Tibial nerve (tissue), 3 donors: ENCODE data around the gene CFAP251.

Experiments
- POLR2A ChIP-seq, 2 donors: fragments of 450-650 bp; IDR thresholded peaks; one replicate each; pipeline ENCODE4 v1.6.1; 2017; ENCODE audit warnings: antibody characterized with exemption in 2 of 2, mild to moderate bottlenecking in 2 of 2, moderate library complexity in 2 of 2
- TF ChIP-seq, protein P1 (sequence below), 5 experiments: fragments of 200-600 bp in 3 of 5; fragments of 450-650 bp in 2 of 5; sonication (generic) in 3 of 5; IDR thresholded peaks; one replicate each; pipeline ENCODE4 v1.5.1; 2016 to 2019; ENCODE audit warnings: antibody characterized with exemption in 5 of 5, mild to moderate bottlenecking in 3 of 5, moderate library complexity in 2 of 5

DNA sequence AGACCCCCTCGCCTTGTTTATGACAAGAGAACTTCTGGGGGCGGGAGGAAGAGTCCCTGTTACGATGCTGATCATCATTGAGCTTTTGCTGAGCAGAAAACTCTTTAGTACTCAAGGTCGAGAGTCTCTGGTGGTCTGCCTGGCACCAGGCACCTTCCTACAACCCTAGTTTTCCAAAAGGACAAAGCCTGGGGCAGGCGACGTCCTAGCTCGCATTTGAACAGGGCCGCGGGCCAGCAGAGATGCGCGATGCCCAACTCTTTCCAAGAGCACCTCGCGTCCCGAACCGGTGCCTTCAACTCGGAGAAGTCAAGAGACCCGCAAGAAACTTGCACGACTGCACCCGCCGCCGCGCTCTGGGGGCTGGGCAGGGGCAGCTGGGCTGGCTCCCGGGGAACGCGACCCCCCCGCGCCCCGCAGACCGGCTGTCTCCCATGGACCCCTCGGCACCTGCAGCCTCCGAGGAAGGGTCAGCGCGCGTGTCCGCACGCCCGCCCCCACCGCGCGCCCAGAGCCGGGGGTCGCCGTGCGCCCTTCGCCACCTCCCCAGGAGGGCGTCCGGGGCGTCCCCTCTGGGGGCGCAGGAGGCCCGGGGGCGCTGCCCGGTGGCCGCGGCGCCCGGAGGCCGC, 102.9 kb downstream of the CFAP251 start:
- TF ChIP-seq POLR2A (IDR thresholded peaks at IDR 0.05), result no peak
- TF ChIP-seq, protein P1, sequence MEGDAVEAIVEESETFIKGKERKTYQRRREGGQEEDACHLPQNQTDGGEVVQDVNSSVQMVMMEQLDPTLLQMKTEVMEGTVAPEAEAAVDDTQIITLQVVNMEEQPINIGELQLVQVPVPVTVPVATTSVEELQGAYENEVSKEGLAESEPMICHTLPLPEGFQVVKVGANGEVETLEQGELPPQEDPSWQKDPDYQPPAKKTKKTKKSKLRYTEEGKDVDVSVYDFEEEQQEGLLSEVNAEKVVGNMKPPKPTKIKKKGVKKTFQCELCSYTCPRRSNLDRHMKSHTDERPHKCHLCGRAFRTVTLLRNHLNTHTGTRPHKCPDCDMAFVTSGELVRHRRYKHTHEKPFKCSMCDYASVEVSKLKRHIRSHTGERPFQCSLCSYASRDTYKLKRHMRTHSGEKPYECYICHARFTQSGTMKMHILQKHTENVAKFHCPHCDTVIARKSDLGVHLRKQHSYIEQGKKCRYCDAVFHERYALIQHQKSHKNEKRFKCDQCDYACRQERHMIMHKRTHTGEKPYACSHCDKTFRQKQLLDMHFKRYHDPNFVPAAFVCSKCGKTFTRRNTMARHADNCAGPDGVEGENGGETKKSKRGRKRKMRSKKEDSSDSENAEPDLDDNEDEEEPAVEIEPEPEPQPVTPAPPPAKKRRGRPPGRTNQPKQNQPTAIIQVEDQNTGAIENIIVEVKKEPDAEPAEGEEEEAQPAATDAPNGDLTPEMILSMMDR (IDR thresholded peaks at IDR 0.05), result no peak
